HCT116 (cell line): ENCODE measurements around the gene MAML2. TPM values are rescaled to one million over a fixed set of nuclear protein-coding genes. Genes with fewer than 3 reads are reported as not detected.

ENCODE experiments used
- ATAC-seq: fragments of 200-7000 bp; cut with Tn5 transposase; 2 replicates; pipeline ENCODE4 v1.9.1; 2020; ENCODE audit warnings: mild to moderate bottlenecking, moderate library complexity
- BruUV-seq: library from RNA; stranded (reverse); fragments of 400-500 nt; replicated peaks from 2 replicates; lab custom pipeline; 2021; lab: Mats Ljungman, UMichigan
- CTCF ChIA-PET: fragments of 300-600 bp; sonication (Branson Sonifier 250); formaldehyde crosslinking; loops from one replicate; lab custom pipeline; 2021; ENCODE audit warnings: antibody characterized with exemption; lab: Charles Lee
- POLR2A ChIA-PET: fragments of 300-600, 350-600 bp; sonication (Branson Sonifier 250); formaldehyde crosslinking; loops from one replicate; lab custom pipeline; 2021; ENCODE audit warnings: antibody characterized with exemption; lab: Charles Lee
- RAD21 ChIA-PET, 2 experiments: fragments of 300-600 bp; sonication (Branson Sonifier 250); formaldehyde crosslinking; loops; one replicate each; lab custom pipeline; 2023; ENCODE audit warnings: low total read pairs in 2 of 2; ENCODE audit not compliant: uncharacterized antibody in 2 of 2, unreplicated experiment in 2 of 2, low non-redundant PET in 1 of 2; lab: Charles Lee
- DNase-seq: peaks from one replicate; pipeline ENCODE4 v3.0.0-alpha.2; 2010; ENCODE audit warnings: low read depth, low spot score
- H2AFZ ChIP-seq: fragments of 200-600 bp; shearing (Covaris generic), sonication (generic); 2 replicates; pipeline ENCODE4 v1.6.1; 2017; ENCODE audit warnings: low read depth, mixed run types, mixed read lengths, antibody characterized with exemption, low read length; ENCODE audit not compliant: poor library complexity, severe bottlenecking
- H3K27ac ChIP-seq: 2 replicates; pipeline ENCODE4 v1.5.1; 2012; ENCODE audit warnings: low read depth, low read length
- H3K27me3 ChIP-seq: fragments of 200-600 bp; sonication (generic); 2 replicates; pipeline ENCODE4 v1.6.1; 2016; ENCODE audit warnings: mixed run types, low read length, mixed read lengths; ENCODE audit not compliant: insufficient read depth
- H3K36me3 ChIP-seq, 2 experiments: fragments of 200-500 bp in 1 of 2; fragments of 200-600 bp in 1 of 2; sonication (Bioruptor generic) in 1 of 2; sonication (generic) in 1 of 2; 2 replicates each; pipeline versions ENCODE4 v1.5.1 to v1.6.1; 2014 to 2016; ENCODE audit warnings: low read length in 2 of 2, inconsistent platforms in 1 of 2, mixed read lengths in 1 of 2, mixed run types in 1 of 2; ENCODE audit not compliant: insufficient read depth in 2 of 2, control insufficient read depth in 1 of 2
- H3K4me1 ChIP-seq, 2 experiments: fragments of 200-600 bp in 1 of 2; sonication (generic) in 1 of 2; 2 replicates each; pipeline versions ENCODE4 v1.5.1 to v1.6.1; 2012 to 2017; ENCODE audit warnings: low read length in 2 of 2, inconsistent platforms in 1 of 2, mild to moderate bottlenecking in 1 of 2, mixed read lengths in 1 of 2, mixed run types in 1 of 2, moderate library complexity in 1 of 2; ENCODE audit not compliant: insufficient read depth in 2 of 2, control insufficient read depth in 1 of 2
- H3K4me2 ChIP-seq: fragments of 200-600 bp; sonication (generic); 2 replicates; pipeline ENCODE4 v1.6.1; 2017; ENCODE audit warnings: mixed run types, low read length, mixed read lengths
- H3K4me3 ChIP-seq, 2 experiments: fragments of 200-600 bp in 1 of 2; sonication (generic) in 1 of 2; replicated peaks in 1 of 2; 2 replicates each; pipeline ENCODE4 v1.5.1; 2011 to 2016; ENCODE audit warnings: low read length in 2 of 2, control low read depth in 1 of 2, low read depth in 1 of 2, mild to moderate bottlenecking in 1 of 2, mixed read lengths in 1 of 2, mixed run types in 1 of 2
- H3K79me2 ChIP-seq: fragments of 200-600 bp; sonication (generic); 2 replicates; pipeline ENCODE4 v1.6.1; 2017; ENCODE audit warnings: mild to moderate bottlenecking, mixed run types, low read length, moderate library complexity, mixed read lengths; ENCODE audit not compliant: insufficient read depth
- H3K9ac ChIP-seq: fragments of 200-600 bp; sonication (generic); 2 replicates; pipeline ENCODE4 v1.6.1; 2016; ENCODE audit warnings: low read length, mixed read lengths
- H3K9me2 ChIP-seq: fragments of 200-600 bp; sonication (generic), shearing (Covaris generic); 2 replicates; pipeline ENCODE4 v1.6.1; 2017; ENCODE audit warnings: mixed run types, mild to moderate bottlenecking, moderate library complexity; ENCODE audit not compliant: insufficient read depth
- H3K9me3 ChIP-seq, 2 experiments: fragments of 200-500 bp in 1 of 2; fragments of 200-600 bp in 1 of 2; sonication (Bioruptor generic) in 1 of 2; sonication (generic) in 1 of 2; 2 replicates each; pipeline ENCODE4 v1.6.1; 2014 to 2017; ENCODE audit warnings: low read length in 2 of 2, mixed read lengths in 2 of 2, inconsistent platforms in 1 of 2, low read depth in 1 of 2, mild to moderate bottlenecking in 1 of 2, mixed run types in 1 of 2, moderate library complexity in 1 of 2; ENCODE audit not compliant: control insufficient read depth in 1 of 2, insufficient read depth in 1 of 2
- H4K20me1 ChIP-seq: fragments of 200-600 bp; sonication (generic), shearing (Covaris generic); 2 replicates; pipeline ENCODE4 v1.6.1; 2017; ENCODE audit warnings: mixed run types, mild to moderate bottlenecking, moderate library complexity; ENCODE audit not compliant: insufficient read depth
- ATF3 ChIP-seq: IDR thresholded peaks from 2 replicates; pipeline ENCODE4 v1.6.1; 2012
- CBX3 ChIP-seq: IDR thresholded peaks from 2 replicates; pipeline ENCODE4 v1.6.1; 2012; ENCODE audit warnings: low read depth
- CEBPB ChIP-seq: IDR thresholded peaks from 2 replicates; pipeline ENCODE4 v1.6.1; 2012; ENCODE audit warnings: low read depth
- EGR1 ChIP-seq: IDR thresholded peaks from 2 replicates; pipeline ENCODE4 v1.6.1; 2012; ENCODE audit warnings: low read depth
- EZH2phosphoT487 ChIP-seq: fragments of 200-600 bp; IDR thresholded peaks from 2 replicates; pipeline ENCODE4 v1.6.1; 2018; ENCODE audit warnings: antibody characterized with exemption, borderline replicate concordance
- JUND ChIP-seq: IDR thresholded peaks from 2 replicates; pipeline ENCODE4 v1.6.1; 2012
- MAX ChIP-seq: IDR thresholded peaks from 2 replicates; pipeline ENCODE4 v1.6.1; 2012
- POLR2A ChIP-seq: IDR thresholded peaks from 2 replicates; pipeline ENCODE4 v1.7.0; 2011; ENCODE audit warnings: borderline replicate concordance; ENCODE audit not compliant: insufficient read depth, insufficient read length; ENCODE audit errors: extremely low read depth
- POLR2AphosphoS5 ChIP-seq: IDR thresholded peaks from 2 replicates; pipeline ENCODE4 v1.6.1; 2011; ENCODE audit warnings: mild to moderate bottlenecking, low read depth, low read length, moderate library complexity
- RAD21 ChIP-seq: IDR thresholded peaks from 2 replicates; pipeline ENCODE4 v1.6.1; 2012; ENCODE audit warnings: low read depth, mild to moderate bottlenecking
- SIN3A ChIP-seq: IDR thresholded peaks from 2 replicates; pipeline ENCODE4 v1.6.1; 2012; ENCODE audit warnings: low read depth
- SP1 ChIP-seq: IDR thresholded peaks from 2 replicates; pipeline ENCODE4 v1.6.1; 2012; ENCODE audit warnings: low read depth
- SRF ChIP-seq: IDR thresholded peaks from 2 replicates; pipeline ENCODE4 v1.6.1; 2012; ENCODE audit warnings: low read depth
- TCF7L2 ChIP-seq: IDR thresholded peaks from 2 replicates; pipeline ENCODE4 v1.7.0; 2011; ENCODE audit warnings: borderline replicate concordance, inconsistent platforms; ENCODE audit not compliant: insufficient read depth, insufficient read length; ENCODE audit errors: extremely low read depth
- YY1 ChIP-seq: IDR thresholded peaks from 2 replicates; pipeline ENCODE4 v1.6.1; 2011; ENCODE audit warnings: low read length, low read depth, moderate library complexity, mild to moderate bottlenecking; ENCODE audit not compliant: insufficient replicate concordance; ENCODE audit errors: extremely low read depth
- ZFX ChIP-seq: fragments of 450-650 bp; IDR thresholded peaks from 2 replicates; pipeline ENCODE4 v1.6.1; 2017
- intact Hi-C: fragments of 100-400 bp; cut with micrococcal nuclease; formaldehyde crosslinking; loops from 2 replicates; pipeline ENCODE4 v1.10.0; 2022
- total RNA-seq: library from RNA; stranded (reverse); gene quantifications from one replicate; pipeline ENCODE4 v1.2.1, GENCODE V29; 2021; ENCODE audit not compliant: unreplicated experiment
- TF ChIP-seq, protein P1 (sequence below), 3 experiments: fragments of 200-600 bp in 1 of 3; sonication (generic) in 1 of 3; IDR thresholded peaks in 2 of 3; conservative IDR thresholded peaks in 1 of 3; 2 replicates each; pipeline ENCODE4 v1.5.1; 2012 to 2017; ENCODE audit warnings: low read depth in 2 of 3, low read length in 2 of 3, antibody characterized with exemption in 1 of 3, borderline replicate concordance in 1 of 3, control low read depth in 1 of 3, mild to moderate bottlenecking in 1 of 3, mixed read lengths in 1 of 3, mixed run types in 1 of 3, moderate library complexity in 1 of 3; ENCODE audit not compliant: insufficient read depth in 1 of 3

The MAML2 gene
- total RNA-seq, 1 experiment from 2014 or later, result 2.6 TPM

- H3K27me3 ChIP-seq, result no peaks in the 10 kb centered on the region
- intact Hi-C loops, result loop anchor here (5.0 kb wide), 2 partner anchors 468 to 598 kb away; partner anchors contain the start of genes CEP57 and MTMR2
- H2AFZ ChIP-seq, result no peak overlapping the region
- no peak for TF ChIP-seq JUND
- TF ChIP-seq POLR2A, result no peak
- no peak for TF ChIP-seq YY1
- H3K4me1 ChIP-seq, result peaks cover 3 to 17% of the 10 kb centered on the region in 2 experiments; a peak in 2 of 4 replicates
- peak overlapping the region; percentile 93 for H3K4me2 ChIP-seq
- H3K36me3 ChIP-seq, result no peaks in the 10 kb centered on the region
- DNase-seq (no peak), ATAC-seq (no peak; the same call in 1 of the 2 replicates)
- peak overlapping the region; percentile 77 to 88 for H3K4me3 ChIP-seq
- RAD21 ChIA-PET, result interaction anchor here in 1 of 2 experiments (0.6 kb wide), 1 partner anchor 528 kb away, joined by 3 read pairs; no protein-coding TSS in a partner anchor
- H3K9me2 ChIP-seq, result no peaks in the 10 kb centered on the region
- POLR2A ChIA-PET, result interaction anchor here (1.1 to 1.2 kb wide), 2 partner anchors 465 to 1238 kb away, joined by 3 to 4 read pairs; no protein-coding TSS in a partner anchor
- peak overlapping the region; percentile 82 for H3K9ac ChIP-seq
- H3K9me3 ChIP-seq, result no peaks in the 10 kb centered on the region
- H3K27ac ChIP-seq, result peak overlapping the region; percentile 52; the same call in 1 of the 2 replicates
- CTCF ChIA-PET, result interaction anchor here (1.6 to 2.7 kb wide), 2 partner anchors 47 to 554 kb away, joined by 15 to 16 read pairs; partner anchors contain the start of gene MAML2
- H3K79me2 ChIP-seq, result peaks cover 15% of the 10 kb centered on the region
- H4K20me1 ChIP-seq, result 0 out of 2 replicates have a peak, but pooled peaks cover 3% of the 10 kb centered on the region
- BruUV-seq, result TSS peak; percentile 81
Measured at GRCh38 chr11:96390488-96390792, 47.4 kb upstream of the MAML2 start.

DNA sequence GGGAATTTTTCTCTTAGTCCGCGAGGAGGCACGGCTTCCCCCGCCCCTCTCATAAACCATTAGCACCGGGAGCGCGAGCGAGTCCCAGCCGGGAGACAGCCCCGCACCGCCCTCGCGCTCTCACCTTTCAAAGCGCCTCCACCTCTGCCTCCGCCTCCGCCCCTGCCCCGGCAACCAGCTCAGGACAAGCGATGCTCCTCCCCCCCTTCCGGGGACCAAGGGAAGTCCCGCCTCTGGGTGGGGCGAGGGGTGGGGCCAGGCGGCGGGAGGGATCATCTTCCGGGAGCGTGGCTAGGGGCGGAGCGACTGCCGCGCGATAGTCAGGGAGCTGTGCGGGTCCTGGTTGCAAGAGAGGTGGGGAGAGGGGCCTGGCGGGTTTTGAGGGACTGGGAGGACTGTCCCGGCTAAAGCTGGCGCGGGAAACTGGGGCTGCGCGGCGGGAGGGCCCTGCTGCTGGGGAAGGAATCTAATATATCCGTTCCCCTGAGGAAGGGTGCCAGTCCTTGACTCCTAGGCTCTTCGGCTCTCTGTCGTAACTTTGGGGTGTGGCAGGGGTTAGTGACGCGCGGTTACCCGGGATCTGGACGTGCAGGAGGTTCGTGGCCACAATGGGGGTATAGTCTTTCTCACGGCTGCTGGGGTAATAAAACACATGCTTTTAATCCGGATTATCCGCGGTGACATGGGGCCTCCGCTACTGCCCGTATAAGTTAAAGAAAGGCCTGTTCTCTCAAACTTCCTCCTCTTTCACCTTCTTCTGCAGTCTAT, 46.9 kb upstream of the MAML2 start, which contains the start of the genes CCDC82 and JRKL:
TSS of gene CCDC82 (minus strand) at position 193 of the 768 bp plus-strand sequence. CDS start 5,165 bp downstream, outside the sequence.
TSS of gene JRKL (plus strand) at position 294 of the 768 bp plus-strand sequence. CDS start 637 bp downstream, outside the sequence.
- ChIA-PET POLR2A (interaction anchor here (0.9 to 1.4 kb wide), 5 partner anchors 47 to 1238 kb away, joined by 3 to 4 read pairs (median 3); partner anchors contain the start of gene MAML2), CTCF (interaction anchor here (1.0 to 2.7 kb wide), 5 partner anchors 47 to 554 kb away, joined by 3 to 16 read pairs (median 12); partner anchors contain the start of gene MAML2), RAD21 (interaction anchor here (0.6 to 1.4 kb wide), 3 partner anchors 47 to 527 kb away, joined by 3 to 4 read pairs (median 3); partner anchors contain the start of gene MAML2 (in 1 of the 2))
- no TSS peak for BruUV-seq
- peak within 1 kb of the TSS; percentile 82 for H3K9ac ChIP-seq
- DNase-seq (peak; percentile 94), ATAC-seq (peak; percentile 94)
- H3K4me3 ChIP-seq, result peak within 1 kb of the TSS; percentile 77 to 88
- H3K27me3 ChIP-seq, result no peaks in the 10 kb centered on the region
- H3K4me1 ChIP-seq, result peaks cover 3 to 17% of the 10 kb centered on the region in 2 experiments; a peak in 2 of 4 replicates
- peak within 1 kb of the TSS; percentile 54 for H3K27ac ChIP-seq
- H3K9me3 ChIP-seq, result no peaks in the 10 kb centered on the region
- H4K20me1 ChIP-seq, result 0 out of 2 replicates have a peak, but pooled peaks cover 3% of the 10 kb centered on the region
- intact Hi-C loops, result loop anchor here (5.0 kb wide), 3 partner anchors 148 to 598 kb away; partner anchors contain the start of genes CEP57 and MTMR2
- H3K4me2 ChIP-seq, result peak within 1 kb of the TSS; percentile 93
- H3K79me2 ChIP-seq, result peaks cover 15% of the 10 kb centered on the region
- no peaks in the 10 kb centered on the region for H3K36me3 ChIP-seq
- no peaks in the 10 kb centered on the region for H3K9me2 ChIP-seq
- peak within 1 kb of the TSS; percentile 97 for H2AFZ ChIP-seq
- TF ChIP-seq TCF7L2 (peak; percentile 96), RAD21 (no peak), SIN3A (peak; percentile 89), CBX3 (peak; percentile 86), POLR2A (peak; percentile 81), MAX (peak; percentile 94), ZFX (peak; percentile 44; the same call in 1 of the 2 replicates), POLR2AphosphoS5 (peak; percentile 88), ATF3 (no peak), SP1 (peak; percentile 84), SRF (no peak), CEBPB (peak; percentile 60; the same call in 1 of the 2 replicates), EGR1 (peak; percentile 94), EZH2phosphoT487 (no peak)
- TF ChIP-seq, protein P1, sequence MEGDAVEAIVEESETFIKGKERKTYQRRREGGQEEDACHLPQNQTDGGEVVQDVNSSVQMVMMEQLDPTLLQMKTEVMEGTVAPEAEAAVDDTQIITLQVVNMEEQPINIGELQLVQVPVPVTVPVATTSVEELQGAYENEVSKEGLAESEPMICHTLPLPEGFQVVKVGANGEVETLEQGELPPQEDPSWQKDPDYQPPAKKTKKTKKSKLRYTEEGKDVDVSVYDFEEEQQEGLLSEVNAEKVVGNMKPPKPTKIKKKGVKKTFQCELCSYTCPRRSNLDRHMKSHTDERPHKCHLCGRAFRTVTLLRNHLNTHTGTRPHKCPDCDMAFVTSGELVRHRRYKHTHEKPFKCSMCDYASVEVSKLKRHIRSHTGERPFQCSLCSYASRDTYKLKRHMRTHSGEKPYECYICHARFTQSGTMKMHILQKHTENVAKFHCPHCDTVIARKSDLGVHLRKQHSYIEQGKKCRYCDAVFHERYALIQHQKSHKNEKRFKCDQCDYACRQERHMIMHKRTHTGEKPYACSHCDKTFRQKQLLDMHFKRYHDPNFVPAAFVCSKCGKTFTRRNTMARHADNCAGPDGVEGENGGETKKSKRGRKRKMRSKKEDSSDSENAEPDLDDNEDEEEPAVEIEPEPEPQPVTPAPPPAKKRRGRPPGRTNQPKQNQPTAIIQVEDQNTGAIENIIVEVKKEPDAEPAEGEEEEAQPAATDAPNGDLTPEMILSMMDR (IDR thresholded peaks at IDR 0.05 in 2 of 3, conservative IDR thresholded peaks at IDR 0.05 in 1 of 3; ENCODE audit: borderline replicate concordance in 1 of 3, insufficient read depth in 1 of 3, low read depth in 2 of 3, low read length in 2 of 3), result no peak
